Measurements from ENCODE around the gene SPG7.

The SPG7 gene

DNA sequence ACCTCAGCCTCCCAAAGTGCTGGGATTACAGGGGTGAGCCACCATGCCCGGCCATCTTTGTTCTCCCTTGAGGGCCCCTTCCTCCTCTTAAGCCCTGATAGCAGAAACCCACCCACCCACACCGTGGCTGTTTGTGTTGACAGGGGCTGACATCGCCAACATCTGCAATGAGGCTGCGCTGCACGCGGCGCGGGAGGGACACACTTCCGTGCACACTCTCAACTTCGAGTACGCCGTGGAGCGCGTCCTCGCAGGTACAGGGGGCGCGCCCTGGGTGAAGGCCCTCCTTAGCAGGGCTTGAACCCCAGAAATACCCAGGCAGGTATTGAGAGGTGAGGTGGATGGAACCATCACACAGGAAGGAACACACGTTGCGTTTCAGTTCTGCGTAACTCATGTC lies 39.7 kb downstream of the SPG7 start:
- no peak for DNase-seq

DNA sequence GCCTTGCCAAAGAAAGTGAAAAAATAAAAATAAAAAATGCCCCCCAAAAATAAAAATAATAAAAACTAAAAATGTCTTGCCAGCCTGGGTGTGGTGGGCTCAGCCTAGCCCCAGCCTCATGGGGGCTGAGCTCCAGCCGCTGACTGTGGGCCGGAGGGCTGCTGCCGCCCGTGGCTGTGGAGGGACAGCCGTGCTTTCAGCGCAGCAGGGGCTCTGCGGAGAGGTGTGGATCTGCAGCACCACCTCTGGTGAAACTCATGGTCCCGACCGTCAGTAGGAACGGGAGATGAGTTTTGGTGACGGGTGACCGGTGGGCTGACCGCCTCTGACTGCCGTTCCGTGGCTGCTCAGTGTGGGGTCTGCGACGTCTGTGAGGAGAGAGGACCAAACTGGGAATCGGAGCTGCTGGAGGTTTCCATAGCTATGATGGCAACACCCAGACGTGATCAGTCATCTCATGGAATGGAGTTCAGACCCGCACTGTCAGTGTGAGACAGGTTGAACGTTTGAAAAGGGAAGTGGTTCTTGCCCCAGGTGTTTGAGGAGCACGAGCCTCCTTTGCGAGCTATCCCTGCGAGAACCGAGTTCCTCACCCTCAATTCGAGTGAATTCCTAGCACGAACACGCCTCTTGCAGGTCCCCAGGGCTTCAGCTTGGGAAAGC lies 40.3 kb downstream of the SPG7 start:
- DNase-seq = no peak

DNA sequence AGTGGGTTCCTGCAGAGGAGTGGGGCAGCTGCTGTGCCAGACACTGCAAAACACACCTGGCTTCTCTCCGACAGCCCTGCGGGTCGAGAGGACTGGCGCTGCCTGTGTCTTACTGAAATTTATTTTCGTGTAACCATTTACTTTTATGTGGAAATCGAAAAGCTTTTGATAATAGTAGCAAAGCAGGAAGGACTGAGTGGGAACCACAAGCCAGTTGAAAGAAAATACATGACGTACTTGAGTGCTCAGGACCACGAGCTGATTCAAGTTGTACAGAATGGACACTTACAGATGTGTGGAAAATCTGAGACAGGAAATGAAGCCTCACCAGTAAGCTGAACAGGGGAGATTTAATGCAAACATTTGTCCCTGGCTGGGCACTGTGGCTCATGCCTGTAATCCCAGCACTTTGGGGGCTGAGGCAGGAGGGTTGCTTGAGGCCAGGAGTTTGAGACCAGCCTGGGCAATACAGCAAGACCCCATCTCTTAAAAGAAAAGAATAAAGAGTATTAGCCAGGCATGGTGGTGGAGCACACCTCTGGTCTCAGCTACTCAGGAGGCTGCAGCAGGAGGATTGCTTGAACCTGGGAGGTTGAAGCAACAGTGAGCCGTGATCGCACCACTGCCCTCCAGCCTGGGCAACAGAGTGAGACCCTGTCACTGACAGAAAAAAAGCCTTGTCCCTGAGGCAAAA lies 41.0 kb downstream of the SPG7 start:
- no peak for DNase-seq

DNA sequence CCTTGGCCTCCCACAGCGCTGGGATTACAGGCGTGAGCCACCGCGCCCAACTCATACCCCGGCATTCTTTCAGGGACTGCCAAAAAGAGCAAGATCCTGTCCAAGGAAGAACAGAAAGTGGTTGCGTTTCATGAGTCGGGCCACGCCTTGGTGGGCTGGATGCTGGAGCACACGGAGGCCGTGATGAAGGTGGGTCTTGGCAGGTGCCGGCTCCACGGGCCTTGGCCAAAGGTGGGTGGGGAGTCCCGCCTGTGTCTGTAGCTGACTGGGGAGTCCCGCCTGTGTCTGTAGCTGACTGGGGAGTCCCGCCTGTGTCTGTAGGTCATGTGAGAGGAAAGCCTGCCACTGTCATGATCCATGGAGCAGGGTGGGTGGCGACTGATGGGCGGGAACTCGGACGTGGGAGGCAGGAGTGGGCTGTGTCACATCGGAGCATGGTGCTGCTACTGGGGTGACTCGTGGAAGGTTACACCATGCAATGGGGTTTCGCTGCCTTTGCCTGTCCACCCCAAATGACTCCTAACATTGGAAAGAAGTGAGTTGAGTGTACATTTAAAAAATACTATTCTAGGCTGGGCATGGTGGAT lies 42.3 kb downstream of the SPG7 start:
- peak; percentile 23 for DNase-seq

DNA sequence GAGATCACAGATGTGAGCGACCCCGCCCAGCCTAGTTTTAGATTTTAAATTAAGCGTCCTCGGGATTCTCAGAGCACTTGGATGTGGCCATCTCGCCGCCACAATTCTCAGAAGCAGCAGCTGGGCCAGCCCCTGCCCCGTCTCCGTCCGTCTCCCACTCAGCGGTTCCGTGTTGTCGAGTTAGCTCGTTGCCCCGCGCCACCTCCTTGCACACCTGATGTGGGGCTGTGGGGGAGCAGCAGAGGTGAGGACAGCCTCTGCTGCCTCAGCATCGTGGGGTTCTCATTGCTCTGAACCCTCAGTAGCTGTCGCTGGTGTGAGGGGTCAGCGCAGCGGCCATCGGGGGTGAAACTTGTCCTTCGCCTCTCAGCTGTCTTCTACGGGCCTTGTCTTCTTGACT lies 44.1 kb downstream of the SPG7 start:
- no peak for DNase-seq

DNA sequence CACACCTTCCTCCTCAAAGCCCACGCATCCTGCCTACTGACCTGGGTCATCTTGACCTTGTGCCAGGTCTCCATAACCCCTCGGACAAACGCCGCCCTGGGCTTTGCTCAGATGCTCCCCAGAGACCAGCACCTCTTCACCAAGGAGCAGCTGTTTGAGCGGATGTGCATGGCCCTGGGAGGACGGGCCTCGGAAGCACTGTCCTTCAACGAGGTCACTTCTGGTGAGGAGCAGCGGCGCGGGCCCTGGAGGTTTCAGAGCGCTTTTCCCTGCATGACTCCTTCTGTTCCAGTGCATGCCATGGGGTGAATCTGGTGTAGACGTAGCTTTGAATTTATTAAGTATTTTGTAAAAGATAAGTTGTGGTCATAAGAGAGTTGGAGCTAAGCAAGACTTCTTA lies 44.7 kb downstream of the SPG7 start:
- no peak for DNase-seq

DNA sequence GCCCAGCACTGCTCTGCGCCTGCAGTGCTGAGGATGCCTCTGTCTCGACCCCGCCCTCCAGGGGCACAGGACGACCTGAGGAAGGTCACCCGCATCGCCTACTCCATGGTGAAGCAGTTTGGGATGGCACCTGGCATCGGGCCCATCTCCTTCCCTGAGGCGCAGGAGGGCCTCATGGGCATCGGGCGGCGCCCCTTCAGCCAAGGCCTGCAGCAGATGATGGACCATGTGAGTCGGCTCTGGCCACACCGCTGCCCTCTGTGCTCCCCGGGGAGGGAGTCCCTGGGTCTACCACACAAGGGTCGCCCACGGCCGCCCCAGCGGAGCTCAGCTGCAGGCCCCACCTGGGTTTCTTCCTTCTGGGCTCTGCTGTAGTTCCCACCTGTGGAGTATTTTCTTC lies 45.5 kb downstream of the SPG7 start:
- no peak for DNase-seq

DNA sequence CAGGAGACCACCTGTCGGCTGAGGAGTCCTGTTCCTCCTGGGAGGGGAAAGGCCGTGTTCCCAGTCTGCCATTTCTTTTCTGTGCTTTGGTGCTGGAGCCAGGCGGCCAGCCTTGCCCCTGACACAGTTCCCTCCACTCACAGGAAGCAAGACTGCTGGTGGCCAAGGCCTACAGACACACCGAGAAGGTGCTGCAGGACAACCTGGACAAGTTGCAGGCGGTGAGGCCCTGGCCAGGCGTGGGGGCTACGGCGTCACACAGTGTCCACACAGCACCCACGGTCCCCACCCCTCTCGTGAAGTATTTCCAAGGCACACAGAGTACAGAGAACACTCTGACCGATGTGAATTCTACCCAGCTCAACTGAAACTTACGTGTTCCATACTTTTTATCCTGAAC lies 46.1 kb downstream of the SPG7 start:
- no peak for DNase-seq

DNA sequence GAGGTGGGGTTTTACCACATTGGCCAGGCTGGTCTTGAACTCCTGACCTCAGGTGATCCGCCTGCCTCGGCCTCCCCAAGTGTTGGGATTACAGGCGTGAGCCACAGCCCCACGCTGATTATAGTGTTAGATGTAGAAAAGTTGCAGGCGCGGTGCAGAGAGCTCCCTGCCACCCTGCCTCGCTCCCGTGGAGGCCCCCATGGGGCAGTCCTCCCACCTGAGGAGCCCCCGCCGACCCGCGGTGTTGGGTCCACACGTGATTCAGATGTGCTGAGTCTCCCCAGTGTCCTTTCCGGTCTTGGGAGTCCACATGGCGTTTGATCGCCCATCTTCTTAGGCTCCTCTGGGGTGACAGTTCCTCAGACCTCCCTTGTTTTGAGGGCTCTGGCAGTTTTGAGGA lies 47.1 kb downstream of the SPG7 start:
- no peak for DNase-seq

DNA sequence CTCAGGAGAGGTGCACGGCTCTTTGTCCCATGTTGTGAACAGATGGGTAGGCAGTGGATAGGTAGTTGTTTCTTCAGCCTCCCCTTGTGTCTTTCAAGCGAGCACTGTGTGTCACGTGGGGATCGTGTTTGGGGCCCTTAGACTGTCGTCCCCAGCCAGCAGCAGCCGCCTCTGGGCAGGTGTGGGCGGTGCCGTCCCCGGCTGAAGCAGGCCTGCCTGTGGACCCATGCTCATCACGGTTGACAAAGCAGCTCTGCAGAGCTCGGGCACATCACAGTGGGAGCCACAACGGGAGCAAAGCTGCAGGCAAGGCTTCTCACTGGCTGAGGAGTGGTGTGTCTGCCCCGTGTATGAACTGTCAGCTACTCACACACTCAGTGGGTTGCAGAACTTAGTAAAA lies 47.6 kb downstream of the SPG7 start:
- DNase-seq = no peak

DNA sequence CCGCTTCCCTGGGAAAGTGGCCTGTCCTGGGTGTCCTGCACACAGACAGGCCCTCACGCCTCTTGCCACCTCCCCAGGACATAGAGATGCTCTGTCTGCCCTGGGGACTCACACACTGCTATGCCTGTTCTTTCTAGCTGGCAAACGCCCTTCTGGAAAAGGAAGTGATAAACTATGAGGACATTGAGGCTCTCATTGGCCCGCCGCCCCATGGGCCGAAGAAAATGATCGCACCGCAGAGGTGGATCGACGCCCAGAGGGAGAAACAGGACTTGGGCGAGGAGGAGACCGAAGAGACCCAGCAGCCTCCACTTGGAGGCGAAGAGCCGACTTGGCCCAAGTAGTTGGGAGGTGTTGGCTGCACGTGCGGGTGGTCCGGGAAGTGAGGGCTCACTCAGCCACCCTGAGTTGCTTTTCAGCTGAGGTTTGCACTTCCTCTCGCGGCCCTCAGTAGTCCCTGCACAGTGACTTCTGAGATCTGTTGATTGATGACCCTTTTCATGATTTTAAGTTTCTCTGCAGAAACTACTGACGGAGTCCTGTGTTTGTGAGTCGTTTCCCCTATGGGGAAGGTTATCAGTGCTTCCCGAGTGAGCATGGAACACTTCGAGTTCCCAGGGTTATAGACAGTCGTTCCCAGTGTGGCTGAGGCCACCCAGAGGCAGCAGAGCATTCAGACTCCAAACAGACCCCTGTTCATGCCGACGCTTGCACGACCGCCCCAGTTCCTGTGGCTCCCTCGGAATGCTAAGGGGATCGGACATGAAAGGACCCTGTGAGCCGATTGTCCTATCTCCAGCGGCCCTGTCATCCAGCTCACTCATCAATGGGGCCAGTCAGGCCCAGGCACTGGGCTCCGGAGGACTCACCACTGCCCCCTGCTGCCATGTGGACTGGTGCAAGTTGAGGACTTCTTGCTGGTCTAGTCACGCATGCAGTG lies 48.8 kb downstream of the SPG7 start:
- peak; percentile 77 for DNase-seq

DNA sequence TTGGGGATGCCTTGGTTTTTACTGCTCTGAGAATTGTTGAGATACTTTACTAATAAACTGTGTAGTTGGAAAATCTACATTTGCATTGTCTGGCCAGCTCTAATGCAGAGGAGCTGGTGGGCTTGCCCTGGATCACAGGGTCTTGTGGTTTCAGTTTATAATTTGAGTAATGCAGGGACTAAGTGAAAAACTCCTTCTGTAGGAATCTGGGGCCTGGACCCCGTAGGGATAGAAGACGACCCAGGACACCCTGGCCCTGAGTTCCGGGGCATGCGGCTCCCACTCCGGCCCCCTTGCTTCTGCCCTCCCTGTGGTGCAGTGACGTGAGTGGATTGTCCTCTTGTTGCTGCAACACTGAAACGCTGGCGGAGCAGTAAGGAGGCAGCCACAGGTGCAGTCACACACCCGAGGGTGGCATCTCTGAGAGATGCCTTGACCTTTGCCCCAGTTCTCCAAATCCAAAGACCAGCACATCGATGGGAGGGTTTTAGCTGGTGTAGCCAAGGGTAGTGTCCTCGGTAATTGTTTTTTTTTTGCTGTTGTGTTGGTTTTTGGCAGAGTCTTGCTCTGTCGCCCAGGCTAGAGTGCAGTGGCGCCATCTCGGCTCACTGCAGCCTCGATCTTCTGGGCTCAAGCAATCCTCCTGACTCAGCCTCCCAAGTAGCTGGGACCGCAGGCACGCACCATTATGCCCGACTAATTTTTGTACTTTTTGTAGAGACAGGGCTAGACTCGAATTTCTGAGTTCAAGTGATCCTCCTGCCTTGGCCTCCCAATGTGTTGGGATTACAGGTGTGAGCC lies 49.7 kb downstream of the SPG7 start:
- DNase-seq = no peak

DNA sequence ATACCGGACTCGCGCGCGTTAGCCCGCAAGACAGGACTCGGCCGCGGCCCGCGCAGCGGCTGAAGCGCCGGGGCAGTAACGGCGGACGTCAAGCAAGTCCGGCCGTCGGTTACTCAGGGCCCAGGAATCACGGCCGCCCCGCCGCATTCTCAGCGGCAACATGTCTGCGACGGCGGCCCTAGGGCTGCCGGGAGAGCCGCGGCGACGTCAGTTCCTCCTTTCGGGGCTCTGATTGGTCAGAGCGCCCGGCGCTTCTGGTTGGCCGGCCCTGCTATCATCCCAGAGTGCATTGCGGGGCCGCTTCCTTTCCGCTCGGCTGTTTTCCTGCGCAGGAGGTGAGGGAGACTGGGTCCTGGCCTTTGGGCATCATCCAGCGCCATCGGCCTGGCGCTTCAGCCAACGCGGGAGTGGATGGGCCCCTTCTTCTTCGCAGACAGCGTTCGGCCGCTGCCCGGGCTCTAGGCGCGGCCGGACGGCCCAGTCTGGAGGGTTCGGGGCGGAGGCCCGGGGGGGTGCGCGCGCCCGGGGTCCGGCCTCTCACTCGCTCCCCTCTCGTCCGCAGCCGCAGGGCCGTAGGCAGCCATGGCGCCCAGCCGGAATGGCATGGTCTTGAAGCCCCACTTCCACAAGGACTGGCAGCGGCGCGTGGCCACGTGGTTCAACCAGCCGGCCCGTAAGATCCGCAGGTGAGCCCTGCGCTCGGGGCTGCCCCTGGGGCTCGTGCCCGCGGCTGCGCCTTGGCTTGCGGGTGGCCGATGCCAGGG lies 52.4 kb downstream of the SPG7 start, which contains the start of gene RPL13:
Gene RPL13 (plus strand): TSS at position 305 of the 764 bp plus-strand sequence. CDS start 278 bp downstream, at position 583.
- peak; percentile 97 for DNase-seq

DNA sequence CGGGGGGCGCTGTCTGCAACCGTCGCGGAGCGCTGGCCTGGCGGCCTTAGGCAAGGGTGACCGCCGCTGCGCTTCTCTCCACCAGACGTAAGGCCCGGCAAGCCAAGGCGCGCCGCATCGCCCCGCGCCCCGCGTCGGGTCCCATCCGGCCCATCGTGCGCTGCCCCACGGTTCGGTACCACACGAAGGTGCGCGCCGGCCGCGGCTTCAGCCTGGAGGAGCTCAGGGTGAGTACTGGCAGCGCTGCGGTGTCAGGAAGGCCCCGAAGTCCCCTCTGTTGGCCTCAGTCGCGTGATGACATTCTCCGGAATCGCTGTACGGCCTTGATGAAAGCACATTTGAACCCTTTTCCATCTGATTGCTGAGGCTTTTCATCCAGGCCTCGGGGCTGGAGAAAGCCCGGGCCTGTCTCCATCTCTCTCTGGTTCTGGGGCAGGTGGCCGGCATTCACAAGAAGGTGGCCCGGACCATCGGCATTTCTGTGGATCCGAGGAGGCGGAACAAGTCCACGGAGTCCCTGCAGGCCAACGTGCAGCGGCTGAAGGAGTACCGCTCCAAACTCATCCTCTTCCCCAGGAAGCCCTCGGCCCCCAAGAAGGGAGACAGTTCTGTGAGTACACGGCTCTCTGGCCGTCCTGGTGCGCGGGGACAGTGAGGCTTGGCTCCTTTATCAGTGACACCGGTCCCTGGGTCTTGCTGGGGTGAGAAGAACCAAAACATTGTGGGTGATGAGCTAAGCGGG lies 53.1 kb downstream of the SPG7 start:
- no peak for DNase-seq

DNA sequence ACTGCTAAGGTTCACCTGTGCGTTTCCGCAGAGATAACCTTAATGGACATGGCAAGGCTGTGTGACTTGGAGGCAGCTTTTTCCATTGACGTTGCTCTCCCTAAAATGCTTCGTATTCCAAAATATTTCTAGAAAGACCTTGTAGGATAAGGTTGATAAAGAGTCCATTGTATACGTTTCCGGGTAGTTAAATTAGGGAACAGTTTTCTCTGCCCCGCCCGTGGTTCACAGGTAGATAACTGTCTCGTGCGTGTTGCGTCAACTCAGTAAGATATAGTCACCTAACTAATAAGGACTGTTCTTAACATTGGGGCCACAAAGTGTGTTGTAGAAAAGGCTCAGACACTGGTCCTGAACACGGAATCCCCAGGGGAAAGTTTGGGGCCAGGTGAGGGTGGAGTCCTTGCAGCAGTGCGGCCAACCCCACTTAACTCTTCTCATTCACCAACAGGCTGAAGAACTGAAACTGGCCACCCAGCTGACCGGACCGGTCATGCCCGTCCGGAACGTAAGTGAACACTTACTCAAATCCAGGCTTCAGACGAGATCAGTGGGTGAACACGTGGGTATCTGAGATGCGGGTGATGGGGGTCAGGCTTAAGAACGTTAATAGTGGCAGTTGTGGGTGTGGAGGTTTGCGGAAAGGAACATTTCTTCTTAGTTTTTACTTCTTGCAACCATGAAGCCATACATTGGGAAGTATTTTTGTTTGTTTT lies 53.8 kb downstream of the SPG7 start:
- no peak for DNase-seq

DNA sequence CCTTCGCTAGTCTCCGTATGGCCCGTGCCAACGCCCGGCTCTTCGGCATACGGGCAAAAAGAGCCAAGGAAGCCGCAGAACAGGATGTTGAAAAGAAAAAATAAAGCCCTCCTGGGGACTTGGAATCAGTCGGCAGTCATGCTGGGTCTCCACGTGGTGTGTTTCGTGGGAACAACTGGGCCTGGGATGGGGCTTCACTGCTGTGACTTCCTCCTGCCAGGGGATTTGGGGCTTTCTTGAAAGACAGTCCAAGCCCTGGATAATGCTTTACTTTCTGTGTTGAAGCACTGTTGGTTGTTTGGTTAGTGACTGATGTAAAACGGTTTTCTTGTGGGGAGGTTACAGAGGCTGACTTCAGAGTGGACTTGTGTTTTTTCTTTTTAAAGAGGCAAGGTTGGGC lies 54.7 kb downstream of the SPG7 start:
- no peak for DNase-seq

DNA sequence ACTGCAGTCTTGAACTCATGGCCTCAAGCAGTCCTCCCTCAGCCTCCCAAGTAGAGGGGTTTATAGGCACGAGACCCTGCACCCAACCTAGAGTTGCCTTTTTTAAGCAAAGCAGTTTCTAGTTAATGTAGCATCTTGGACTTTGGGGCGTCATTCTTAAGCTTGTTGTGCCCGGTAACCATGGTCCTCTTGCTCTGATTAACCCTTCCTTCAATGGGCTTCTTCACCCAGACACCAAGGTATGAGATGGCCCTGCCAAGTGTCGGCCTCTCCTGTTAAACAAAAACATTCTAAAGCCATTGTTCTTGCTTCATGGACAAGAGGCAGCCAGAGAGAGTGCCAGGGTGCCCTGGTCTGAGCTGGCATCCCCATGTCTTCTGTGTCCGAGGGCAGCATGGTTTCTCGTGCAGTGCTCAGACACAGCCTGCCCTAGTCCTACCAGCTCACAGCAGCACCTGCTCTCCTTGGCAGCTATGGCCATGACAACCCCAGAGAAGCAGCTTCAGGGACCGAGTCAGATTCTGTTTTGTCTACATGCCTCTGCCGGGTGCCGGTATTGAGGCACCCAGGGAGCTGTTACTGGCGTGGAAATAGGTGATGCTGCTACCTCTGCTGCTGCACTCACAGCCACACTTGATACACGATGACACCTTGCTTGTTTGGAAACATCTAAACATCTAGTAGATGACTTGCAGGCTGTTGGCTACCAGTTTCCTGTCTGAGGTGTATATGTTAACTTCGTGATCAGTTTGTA lies 55.6 kb downstream of the SPG7 start:
- no peak for DNase-seq

DNA sequence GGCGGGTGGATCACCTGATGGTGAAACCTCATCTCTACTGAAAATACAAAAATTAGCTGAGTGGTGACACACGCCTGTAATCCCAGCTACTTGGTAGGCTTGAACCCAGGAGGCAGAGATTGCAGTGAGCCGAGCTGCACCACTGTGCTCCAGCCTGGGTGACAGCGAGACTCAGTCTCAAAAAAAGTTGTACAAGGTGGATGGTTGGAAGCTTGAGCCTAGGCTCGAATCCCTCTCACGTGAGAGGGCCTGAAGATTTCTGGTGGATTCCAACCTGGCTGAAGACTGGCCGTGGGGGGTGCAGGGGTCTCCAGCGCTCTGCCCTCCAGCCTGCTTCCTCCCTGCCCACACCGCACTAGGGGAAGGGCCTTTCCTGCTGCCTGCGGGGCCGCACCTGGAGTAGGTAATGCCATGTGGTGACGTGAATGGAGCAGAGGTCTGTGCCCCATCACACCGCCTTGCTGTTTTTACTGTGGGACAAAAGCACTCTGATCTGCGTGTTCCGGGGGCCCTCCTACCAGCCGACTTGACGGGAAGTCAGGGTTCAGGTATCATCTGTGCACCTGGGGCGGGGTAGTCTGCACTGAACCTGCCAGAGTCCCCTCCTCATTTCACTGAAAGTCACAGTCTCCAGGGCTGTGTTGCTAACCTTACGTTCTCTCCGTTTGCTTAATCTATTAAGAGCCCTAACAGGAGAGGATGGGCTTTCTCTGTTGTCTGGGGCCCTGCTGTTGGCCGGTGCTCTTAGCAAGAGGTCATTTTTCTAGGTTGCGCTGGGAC lies 56.5 kb downstream of the SPG7 start:
- no peak for DNase-seq

DNA sequence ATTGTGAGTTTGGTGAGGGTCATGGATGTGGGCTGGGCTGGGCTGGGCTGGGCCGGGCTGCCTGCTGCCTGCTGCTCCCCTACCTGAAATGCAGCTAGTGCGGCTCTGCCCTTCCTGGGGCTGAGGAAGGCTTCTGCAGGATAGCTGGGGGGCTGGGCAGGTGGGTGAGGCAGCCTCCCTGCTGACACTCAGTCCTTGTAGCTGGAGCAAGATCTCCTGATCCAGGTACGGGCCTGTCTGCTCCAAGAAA lies 57.0 kb downstream of the SPG7 start:
- no peak for DNase-seq
